LNCAP (cell line): ENCODE measurements around the gene CAMK1.

Source experiments
- CTCF ChIP-seq: fragments of 450-650 bp; IDR thresholded peaks from 2 replicates; pipeline ENCODE4 v1.5.1; 2017; ENCODE audit warnings: mild to moderate bottlenecking

The CAMK1 gene

GRCh38 chr3:9769426-9770275 is at the start of gene CAMK1:
TSS of gene CAMK1 (minus strand) at chr3:9769947. CDS start at chr3:9767749, 2,198 bp downstream.
- no peak for TF ChIP-seq CTCF

- TF ChIP-seq CTCF = no peak
These were observed 49.1 kb upstream of the CAMK1 start for GRCh38 chr3:9818666-9819335.

- TF ChIP-seq CTCF = no peak
These were observed 47.7 kb upstream of the CAMK1 start for GRCh38 chr3:9817436-9817835.

GRCh38 chr3:9815986-9816385 is 46.2 kb upstream of the CAMK1 start:
- TF ChIP-seq CTCF = no peak

GRCh38 chr3:9812870-9813483 is 43.2 kb upstream of the CAMK1 start:
- TF ChIP-seq CTCF = no peak

- no peak for TF ChIP-seq CTCF
These were observed 41.1 kb upstream of the CAMK1 start for GRCh38 chr3:9810846-9811245.

- TF ChIP-seq CTCF = no peak
These were observed 40.7 kb upstream of the CAMK1 start for GRCh38 chr3:9810433-9810770.
